RWPE1 (cell line): ENCODE results near the gene GRM1.

Experiments used
- CTCF ChIA-PET: fragments of 350-600 bp; sonication (Branson Sonifier 250); formaldehyde crosslinking; extraction: SDS; loops from one replicate; lab custom pipeline; 2021; lab: Yijun Ruan, JAX
- POLR2A ChIA-PET: fragments of 400-600 bp; formaldehyde crosslinking; extraction: SDS; loops from one replicate; lab custom pipeline; 2020; ENCODE audit warnings: antibody characterized with exemption; ENCODE audit not compliant: low non-redundant PET; lab: Yijun Ruan, JAX
- DNase-seq: peaks from one replicate; pipeline ENCODE4 v3.0.0; 2012; ENCODE audit warnings: low spot score
- H3K27ac ChIP-seq: fragments of 450-650 bp; 2 replicates; pipeline ENCODE4 v1.5.1; 2017
- CTCF ChIP-seq: fragments of 450-650 bp; conservative IDR thresholded peaks from 2 replicates; pipeline ENCODE4 v1.5.1; 2017; ENCODE audit warnings: low read depth, mild to moderate bottlenecking

The GRM1 gene

GRCh38 chr6:146209942-146210341, 181.1 kb downstream of the GRM1 start:
- ChIA-PET CTCF (no interaction called here), POLR2A (no interaction called here)
- no peak overlapping the region for H3K27ac ChIP-seq
- TF ChIP-seq CTCF, result no peak
- no peak for DNase-seq

GRCh38 chr6:146210406-146211083, 181.7 kb downstream of the GRM1 start:
- no peak for TF ChIP-seq CTCF
- no peak overlapping the region for H3K27ac ChIP-seq
- no peak for DNase-seq
- ChIA-PET CTCF (interaction anchor here (0.7 kb wide), 1 partner anchor 10 kb away, joined by 4 read pairs; no protein-coding TSS in a partner anchor), POLR2A (no interaction called here)

- ChIA-PET POLR2A (no interaction called here), CTCF (no interaction called here)
- no peak overlapping the region for H3K27ac ChIP-seq
- TF ChIP-seq CTCF, result no peak
- no peak for DNase-seq
These were observed 182.8 kb downstream of the GRM1 start for GRCh38 chr6:146211646-146212045.

GRCh38 chr6:146212781-146213180, 183.9 kb downstream of the GRM1 start:
- ChIA-PET POLR2A (no interaction called here), CTCF (no interaction called here)
- no peak for DNase-seq
- no peak for TF ChIP-seq CTCF
- no peak overlapping the region for H3K27ac ChIP-seq

- H3K27ac ChIP-seq, result no peak overlapping the region
- DNase-seq, result no peak
- no peak for TF ChIP-seq CTCF
- CTCF ChIA-PET, result no interaction called here
- POLR2A ChIA-PET, result no interaction called here
These were observed 190.2 kb downstream of the GRM1 start for GRCh38 chr6:146219101-146219500.

GRCh38 chr6:146224449-146224848, 195.6 kb downstream of the GRM1 start:
- no peak overlapping the region for H3K27ac ChIP-seq
- ChIA-PET POLR2A (no interaction called here), CTCF (no interaction called here)
- DNase-seq, result no peak
- no peak for TF ChIP-seq CTCF
